Small intestine (tissue), 7 donors: ENCODE results near the gene GRAMD1B. TPM values are rescaled to one million over a fixed set of nuclear protein-coding genes. Genes with fewer than 3 reads are reported as not detected.
A peak's percentile ranks its signal among the peaks of the same experiment; 100 is the strongest.

Source experiments
- DNase-seq, 2 donors: peaks; one replicate each; pipeline versions ENCODE4 v3.0.0 to v3.0.0-alpha.2; 2013
- FAIRE-seq: peaks from 2 replicates; lab custom pipeline; 2012; peaks lifted over from hg19 to GRCh38; lab: Jason Lieb, UNC
- H3K27ac ChIP-seq, 3 donors: one replicate each; pipeline ENCODE4 v1.5.1; 2013; ENCODE audit warnings: low read length in 2 of 3, mild to moderate bottlenecking in 2 of 3, control low read depth in 1 of 3, inconsistent platforms in 1 of 3, low read depth in 1 of 3, moderate library complexity in 1 of 3
- H3K27me3 ChIP-seq, 3 donors: one replicate each; pipeline ENCODE4 v1.6.1; 2013; ENCODE audit warnings: low read length in 3 of 3, inconsistent platforms in 1 of 3; ENCODE audit not compliant: control insufficient read depth in 3 of 3, insufficient read depth in 3 of 3
- H3K36me3 ChIP-seq, 3 donors: one replicate each; pipeline ENCODE4 v1.6.1; 2013; ENCODE audit warnings: low read length in 3 of 3, inconsistent platforms in 1 of 3, low read depth in 1 of 3, mild to moderate bottlenecking in 1 of 3, moderate library complexity in 1 of 3; ENCODE audit not compliant: control insufficient read depth in 3 of 3, insufficient read depth in 2 of 3
- H3K4me1 ChIP-seq, 3 donors: one replicate each; pipeline ENCODE4 v1.6.1; 2013; ENCODE audit warnings: low read length in 2 of 3, inconsistent platforms in 1 of 3, low read depth in 1 of 3, mild to moderate bottlenecking in 1 of 3, moderate library complexity in 1 of 3; ENCODE audit not compliant: control insufficient read depth in 3 of 3, insufficient read depth in 2 of 3
- H3K4me3 ChIP-seq, 3 donors: one replicate each; pipeline ENCODE4 v1.5.1; 2013; ENCODE audit warnings: low read length in 3 of 3, control low read depth in 1 of 3, inconsistent platforms in 1 of 3, low read depth in 1 of 3, mild to moderate bottlenecking in 1 of 3, moderate library complexity in 1 of 3
- H3K9me3 ChIP-seq, 2 donors: one replicate each; pipeline ENCODE4 v1.6.1; 2013; ENCODE audit warnings: low read depth in 1 of 2, low read length in 1 of 2; ENCODE audit not compliant: control insufficient read depth in 2 of 2, insufficient read depth in 1 of 2
- WGBS, 3 donors: extraction: QIAGEN DNeasy Blood & Tissue Kit; methylation state at CpG; one replicate each; pipeline ENCODE4 v1.1.7; 2013; 5-methylcytosine and 5-hydroxymethylcytosine counted together
- polyA plus RNA-seq, 4 donors: library from polyadenylated mRNA; stranded (reverse) in 3 of 4; unstranded in 1 of 4; fragments of 200-250 nt in 3 of 4; fragments of 120-200 nt in 1 of 4; gene quantifications; one replicate each; pipeline versions ENCODE4 v1.2.1 to v1.2.3, GENCODE V29; 2013
- donor health status: healthy with polysubstance abuse.
- donor health status: control.
- donor health status: control.
- donor health status: Bipolar disorder and iron deficiency.
- donor health status: healthy.

Gene GRAMD1B
- polyA plus RNA-seq, 4 donors: 37.8 to 75.6 (median 57.7) TPM

GRCh38 chr11:123430721-123431497, 840 bp downstream of the GRAMD1B start:
- peak overlapping the region; percentile 47 to 90 (median 60) for H3K27ac ChIP-seq
- no peak for FAIRE-seq
- H3K36me3 ChIP-seq: peaks cover 0 to 17% (median 0%) of the 10 kb centered on the region in 3 donors
- peak; percentile 78 to 80 for DNase-seq
- peak overlapping the region; percentile 44 to 61 (median 58) for H3K4me3 ChIP-seq
- no peaks in the 10 kb centered on the region for H3K27me3 ChIP-seq
- H3K9me3 ChIP-seq: no peaks in the 10 kb centered on the region
- WGBS, 3 donors: 2% methylated on average over 45 to 68 of the region's 68 CpGs
- peaks cover 4 to 23% (median 5%) of the 10 kb centered on the region in 3 donors for H3K4me1 ChIP-seq

GRCh38 chr11:123431619-123432018, 1.6 kb downstream of the GRAMD1B start:
- Histone ChIP-seq H3K36me3 (peaks cover 0 to 19% (median 0%) of the 10 kb centered on the region in 3 donors), H3K9me3 (no peaks in the 10 kb centered on the region), H3K4me3 (peak overlapping the region in 1 of 3 donors; percentile 58), H3K27ac (peak overlapping the region in 1 of 3 donors; percentile 90), H3K4me1 (peaks cover 4 to 16% (median 5%) of the 10 kb centered on the region in 3 donors), H3K27me3 (no peaks in the 10 kb centered on the region)
- 9 to 43% (median 29%) methylated on average over 7 of the region's 7 CpGs for WGBS, 3 donors
- DNase-seq: peak; percentile 46 to 55
- FAIRE-seq: no peak

- Histone ChIP-seq H3K4me3 (no peak overlapping the region), H3K9me3 (no peaks in the 10 kb centered on the region), H3K4me1 (peaks cover 0 to 6% (median 5%) of the 10 kb centered on the region in 3 donors), H3K27ac (no peak overlapping the region), H3K36me3 (peaks cover 0 to 20% (median 0%) of the 10 kb centered on the region in 3 donors), H3K27me3 (no peaks in the 10 kb centered on the region)
- DNase-seq (peak; percentile 29 to 40), FAIRE-seq (no peak)
- WGBS, 3 donors: 63 to 75% (median 67%) methylated on average over 7 of the region's 7 CpGs
These were observed 4.2 kb downstream of the GRAMD1B start for GRCh38 chr11:123434262-123434661.

GRCh38 chr11:123434911-123435310, 4.8 kb downstream of the GRAMD1B start:
- no peaks in the 10 kb centered on the region for H3K9me3 ChIP-seq
- FAIRE-seq: no peak
- 66 to 81% (median 77%) methylated on average over 3 of the region's 3 CpGs for WGBS, 3 donors
- H3K36me3 ChIP-seq: peaks cover 0 to 22% (median 0%) of the 10 kb centered on the region in 3 donors
- no peak for DNase-seq
- H3K27me3 ChIP-seq: no peaks in the 10 kb centered on the region
- no peak overlapping the region for H3K4me3 ChIP-seq
- no peak overlapping the region for H3K27ac ChIP-seq
- H3K4me1 ChIP-seq: peaks cover 0 to 5% (median 0%) of the 10 kb centered on the region in 3 donors

- Histone ChIP-seq H3K27me3 (no peaks in the 10 kb centered on the region), H3K36me3 (peaks cover 0 to 23% (median 0%) of the 10 kb centered on the region in 3 donors), H3K4me1 (peaks cover 0 to 3% (median 0%) of the 10 kb centered on the region in 3 donors), H3K27ac (no peak overlapping the region), H3K9me3 (no peaks in the 10 kb centered on the region), H3K4me3 (no peak overlapping the region)
- no peak for DNase-seq
- no peak for FAIRE-seq
- 80 to 89% (median 85%) methylated on average over 9 of the region's 9 CpGs for WGBS, 3 donors
These were observed 7.3 kb downstream of the GRAMD1B start for GRCh38 chr11:123437236-123437979.

GRCh38 chr11:123438131-123438627, 8.1 kb downstream of the GRAMD1B start:
- DNase-seq (no peak), FAIRE-seq (no peak)
- Histone ChIP-seq H3K9me3 (no peaks in the 10 kb centered on the region), H3K36me3 (peaks cover 0 to 23% (median 0%) of the 10 kb centered on the region in 3 donors), H3K4me3 (no peak overlapping the region), H3K27me3 (no peaks in the 10 kb centered on the region), H3K27ac (no peak overlapping the region), H3K4me1 (no peaks in the 10 kb centered on the region)
- WGBS, 3 donors: 66 to 69% (median 68%) methylated on average over 7 of the region's 7 CpGs

GRCh38 chr11:123439616-123440015, 9.5 kb downstream of the GRAMD1B start:
- Histone ChIP-seq H3K36me3 (peaks cover 0 to 26% (median 0%) of the 10 kb centered on the region in 3 donors), H3K9me3 (no peaks in the 10 kb centered on the region), H3K27ac (no peak overlapping the region), H3K27me3 (no peaks in the 10 kb centered on the region), H3K4me1 (no peaks in the 10 kb centered on the region), H3K4me3 (no peak overlapping the region)
- no peak for DNase-seq
- 81 to 85% (median 85%) methylated on average over 4 of the region's 4 CpGs for WGBS, 3 donors
- no peak for FAIRE-seq

- WGBS, 3 donors: 90 to 95% (median 93%) methylated on average over 5 of the region's 5 CpGs
- H3K27ac ChIP-seq: no peak overlapping the region
- no peak overlapping the region for H3K4me3 ChIP-seq
- H3K36me3 ChIP-seq: peaks cover 0 to 35% (median 0%) of the 10 kb centered on the region in 3 donors
- DNase-seq (no peak), FAIRE-seq (no peak)
- no peaks in the 10 kb centered on the region for H3K27me3 ChIP-seq
- H3K9me3 ChIP-seq: no peaks in the 10 kb centered on the region
- H3K4me1 ChIP-seq: no peaks in the 10 kb centered on the region
These were observed 11.1 kb downstream of the GRAMD1B start for GRCh38 chr11:123441161-123441560.
